MCF 10A (cell line): ENCODE results near the gene NEAT1. TPM values are rescaled to one million over a fixed set of nuclear protein-coding genes. Genes with fewer than 3 reads are reported as not detected.

Experiments
- BruUV-seq: library from RNA; stranded (reverse); fragments of 400-500 nt; replicated peaks from 2 replicates; lab custom pipeline; 2021; lab: Mats Ljungman, UMichigan
- CTCF ChIA-PET: fragments of 300-600 bp; sonication (Branson Sonifier 250); formaldehyde crosslinking; extraction: SDS; loops from one replicate; lab custom pipeline; 2021; ENCODE audit warnings: antibody characterized with exemption, inconsistent platforms; lab: Yijun Ruan, JAX
- POLR2A ChIA-PET: fragments of 300-600, 350-650 bp; sonication (Branson Sonifier 250); formaldehyde crosslinking; extraction: SDS; loops from one replicate; lab custom pipeline; 2020; ENCODE audit warnings: antibody characterized with exemption, inconsistent platforms; lab: Yijun Ruan, JAX
- DNase-seq: peaks from one replicate; pipeline ENCODE4 v3.0.0-alpha.2; 2018; ENCODE audit not compliant: unreplicated experiment
- H3K27ac Mint-ChIP-seq: one replicate; pipeline ENCODE4 v1.8.0; 2022; ENCODE audit warnings: mild to moderate bottlenecking, low read depth, mixed read lengths; ENCODE audit not compliant: unreplicated experiment
- H3K27me3 Mint-ChIP-seq: one replicate; pipeline ENCODE4 v1.8.0; 2022; ENCODE audit warnings: mixed read lengths; ENCODE audit not compliant: insufficient read depth, unreplicated experiment
- H3K36me3 Mint-ChIP-seq: one replicate; pipeline ENCODE4 v1.8.0; 2022; ENCODE audit warnings: mild to moderate bottlenecking, moderate library complexity, mixed read lengths; ENCODE audit not compliant: insufficient read depth, unreplicated experiment
- H3K4me1 Mint-ChIP-seq: one replicate; pipeline ENCODE4 v1.8.0; 2022; ENCODE audit warnings: mixed read lengths; ENCODE audit not compliant: insufficient read depth, unreplicated experiment
- H3K4me3 Mint-ChIP-seq: one replicate; pipeline ENCODE4 v1.8.0; 2022; ENCODE audit warnings: mild to moderate bottlenecking, moderate library complexity, mixed read lengths; ENCODE audit not compliant: unreplicated experiment
- H3K9me3 Mint-ChIP-seq: one replicate; pipeline ENCODE4 v1.8.0; 2022; ENCODE audit warnings: mixed read lengths; ENCODE audit not compliant: unreplicated experiment
- intact Hi-C: fragments of 100-400 bp; cut with micrococcal nuclease; formaldehyde crosslinking; loops from 2 replicates; pipeline ENCODE4 v1.14.1; 2022
- total RNA-seq: library from RNA; stranded (reverse); gene quantifications from 2 replicates; pipeline ENCODE4 v1.2.3, GENCODE V29; 2022
- TF ChIP-seq, protein P1 (sequence below): fragments of 200-600 bp; IDR thresholded peaks from one replicate; pipeline ENCODE4 v1.8.0; 2022; ENCODE audit warnings: antibody characterized with exemption, mild to moderate bottlenecking; ENCODE audit not compliant: unreplicated experiment

NEAT1 gene
- total RNA-seq, 1 experiment from 2014 or later, result 1,026 TPM

DNA sequence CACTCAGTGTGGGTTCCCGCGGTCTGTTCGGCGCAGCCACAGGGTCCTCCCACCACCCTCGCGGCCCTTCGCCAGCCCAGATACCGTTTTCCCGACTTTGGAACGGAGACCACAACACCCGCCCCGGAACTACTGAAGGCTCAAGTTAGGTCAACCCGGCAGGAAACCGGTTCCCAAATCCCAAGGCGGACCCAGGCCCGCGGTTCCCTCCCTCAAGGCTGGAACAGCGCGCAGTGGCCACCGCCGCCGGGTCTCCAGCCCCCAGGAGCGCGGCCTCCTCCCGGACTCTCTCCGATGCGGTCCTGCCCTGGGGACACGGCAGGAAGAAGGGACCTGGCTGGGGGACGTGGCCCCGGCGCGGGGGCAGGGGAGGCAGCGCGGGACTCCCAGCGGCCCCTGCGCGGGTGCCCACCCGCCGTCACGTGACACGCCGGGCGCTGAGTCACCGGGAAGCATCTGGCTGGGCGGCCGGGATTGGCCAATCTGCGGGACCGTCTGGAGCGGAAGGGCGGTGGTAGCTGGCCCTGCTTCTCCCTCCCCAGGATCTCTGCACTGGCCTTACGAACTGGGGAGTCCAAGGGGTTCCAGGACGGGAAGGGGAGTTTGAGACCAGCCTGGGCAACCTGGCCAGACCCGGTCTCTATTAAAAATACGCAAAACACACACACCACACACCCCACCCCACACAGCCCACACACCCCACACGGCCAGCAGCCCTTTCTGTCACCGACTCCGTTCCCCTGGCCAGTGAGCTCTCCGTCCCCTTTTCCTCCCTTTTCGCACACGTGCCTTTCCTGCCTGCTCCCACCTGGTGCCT, 54.8 kb downstream of the NEAT1 start:
- Mint-ChIP-seq H3K4me1 (peaks cover 16% of the 10 kb centered on the region), H3K27ac (peak overlapping the region; percentile 95), H3K9me3 (no peaks in the 10 kb centered on the region), H3K36me3 (peaks cover 3% of the 10 kb centered on the region), H3K27me3 (no peaks in the 10 kb centered on the region), H3K4me3 (peak overlapping the region; percentile 95)
- ChIA-PET POLR2A (interaction anchor here (0.6 to 20.2 kb wide), 20 partner anchors 12 to 1140 kb away, joined by 3 to 2284 read pairs (median 4); partner anchors contain the start of genes FOSL1, MALAT1, NEAT1 and SCYL1), CTCF (interaction anchor here (0.6 to 3.4 kb wide), 8 partner anchors 10 to 58 kb away, joined by 5 to 26 read pairs (median 8); no protein-coding TSS in a partner anchor)
- peak; percentile 96 for DNase-seq
- intact Hi-C loops, result loop anchor here (2.0 kb wide), 1 partner anchor 19 kb away; no protein-coding TSS in a partner anchor
- no TSS peak for BruUV-seq
- TF ChIP-seq, protein P1, sequence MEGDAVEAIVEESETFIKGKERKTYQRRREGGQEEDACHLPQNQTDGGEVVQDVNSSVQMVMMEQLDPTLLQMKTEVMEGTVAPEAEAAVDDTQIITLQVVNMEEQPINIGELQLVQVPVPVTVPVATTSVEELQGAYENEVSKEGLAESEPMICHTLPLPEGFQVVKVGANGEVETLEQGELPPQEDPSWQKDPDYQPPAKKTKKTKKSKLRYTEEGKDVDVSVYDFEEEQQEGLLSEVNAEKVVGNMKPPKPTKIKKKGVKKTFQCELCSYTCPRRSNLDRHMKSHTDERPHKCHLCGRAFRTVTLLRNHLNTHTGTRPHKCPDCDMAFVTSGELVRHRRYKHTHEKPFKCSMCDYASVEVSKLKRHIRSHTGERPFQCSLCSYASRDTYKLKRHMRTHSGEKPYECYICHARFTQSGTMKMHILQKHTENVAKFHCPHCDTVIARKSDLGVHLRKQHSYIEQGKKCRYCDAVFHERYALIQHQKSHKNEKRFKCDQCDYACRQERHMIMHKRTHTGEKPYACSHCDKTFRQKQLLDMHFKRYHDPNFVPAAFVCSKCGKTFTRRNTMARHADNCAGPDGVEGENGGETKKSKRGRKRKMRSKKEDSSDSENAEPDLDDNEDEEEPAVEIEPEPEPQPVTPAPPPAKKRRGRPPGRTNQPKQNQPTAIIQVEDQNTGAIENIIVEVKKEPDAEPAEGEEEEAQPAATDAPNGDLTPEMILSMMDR, result no peak

DNA sequence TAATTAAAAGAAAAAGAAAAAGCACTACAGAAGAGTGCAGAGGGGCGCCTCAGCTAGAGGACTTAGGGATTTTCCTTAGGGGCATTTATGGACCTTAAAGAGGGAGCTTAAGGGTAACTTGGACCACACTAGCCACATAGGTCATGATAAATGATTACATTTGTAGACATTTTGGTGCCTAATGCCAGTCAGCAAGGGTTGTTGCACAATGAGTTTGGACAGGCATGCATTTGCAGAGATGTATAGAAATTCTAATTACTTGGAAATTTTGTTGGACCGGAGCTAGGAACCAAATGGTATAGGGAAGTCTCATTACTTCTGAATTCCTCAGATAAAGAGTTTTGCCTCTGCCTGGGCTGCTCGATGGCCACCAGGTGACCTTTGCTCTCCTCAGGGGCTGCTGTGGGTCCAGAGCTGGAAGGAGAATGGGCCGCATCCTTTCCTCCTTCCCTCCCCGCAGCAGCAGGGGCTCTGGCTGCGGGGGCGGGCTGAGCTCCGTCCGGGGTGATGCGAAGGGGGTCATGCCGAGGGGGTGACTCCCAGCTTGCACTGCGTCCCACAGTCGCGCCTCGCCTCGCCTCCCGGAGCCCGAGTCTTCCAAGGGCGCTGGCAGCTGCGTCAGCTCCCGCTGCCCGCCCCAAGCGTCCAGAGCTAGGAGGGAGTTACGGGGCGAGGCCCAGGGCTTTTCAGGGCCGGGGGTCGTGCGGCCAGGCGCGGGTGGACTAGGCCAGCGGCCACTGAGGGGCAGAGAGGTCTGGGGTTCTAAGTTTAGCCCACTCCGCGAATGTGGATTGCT, 56.0 kb downstream of the NEAT1 start:
- no peaks in the 10 kb centered on the region for H3K36me3 Mint-ChIP-seq
- H3K27me3 Mint-ChIP-seq, result no peaks in the 10 kb centered on the region
- ChIA-PET POLR2A (interaction anchor here (0.7 to 20.2 kb wide), 10 partner anchors 18 to 199 kb away, joined by 3 to 2284 read pairs (median 22); partner anchors contain the start of genes MALAT1 and NEAT1), CTCF (interaction anchor here (0.5 to 3.4 kb wide), 14 partner anchors 10 to 406 kb away, joined by 3 to 26 read pairs (median 4); partner anchors contain the start of gene MALAT1)
- no peaks in the 10 kb centered on the region for H3K9me3 Mint-ChIP-seq
- TF ChIP-seq, protein P1, result no peak
- no TSS peak for BruUV-seq
- DNase-seq, result no peak
- peak overlapping the region; percentile 95 for H3K27ac Mint-ChIP-seq
- H3K4me3 Mint-ChIP-seq, result no peak overlapping the region
- intact Hi-C loops, result no loop called here
- peaks cover 16% of the 10 kb centered on the region for H3K4me1 Mint-ChIP-seq

DNA sequence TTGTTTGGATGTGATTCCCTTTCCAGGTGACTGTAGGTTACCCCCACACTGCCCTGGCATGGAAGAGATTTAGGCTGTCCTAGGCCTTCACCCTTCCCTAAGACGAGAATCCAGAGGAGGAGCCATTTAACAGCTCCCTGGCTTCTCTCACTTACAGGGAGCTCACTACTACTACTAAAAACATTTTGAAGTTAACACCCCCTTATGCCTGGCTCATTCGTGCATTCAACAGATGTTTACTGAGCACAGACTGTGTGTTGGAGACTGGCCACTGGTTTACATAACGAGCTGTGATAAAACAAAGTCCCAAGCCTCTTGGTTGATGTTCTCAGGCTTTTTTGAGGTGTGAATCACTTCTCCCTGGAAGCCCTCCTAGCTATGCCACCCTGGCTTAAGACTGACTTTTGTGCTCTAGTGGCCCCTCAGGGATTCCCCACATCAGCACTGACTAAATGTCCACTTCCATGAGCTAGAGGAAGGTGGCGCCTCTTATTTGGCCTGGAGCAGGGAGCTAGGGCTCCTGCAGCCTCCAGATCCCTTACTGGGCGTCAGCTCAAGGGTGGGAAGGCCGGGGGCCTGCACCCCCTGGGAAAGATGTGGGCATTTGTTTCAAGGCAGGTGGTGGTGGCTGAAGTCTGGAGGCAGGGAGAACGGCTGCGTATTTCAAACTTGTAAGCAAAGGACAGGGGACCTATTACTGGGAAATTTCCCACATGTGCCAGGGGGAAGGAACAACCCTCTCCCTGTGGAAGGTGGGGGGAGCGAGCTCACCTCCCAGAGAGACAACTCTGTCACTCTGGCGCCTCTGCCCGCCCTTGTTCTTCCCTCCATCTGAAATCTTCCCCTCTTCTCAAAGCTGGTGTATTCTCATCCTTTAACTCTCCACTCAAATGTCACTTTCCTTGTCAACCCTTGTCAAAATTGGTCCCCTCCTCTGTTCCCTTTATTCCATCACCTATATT, 56.9 kb downstream of the NEAT1 start:
- DNase-seq, result peak; percentile 69
- intact Hi-C loops, result no loop called here
- H3K27me3 Mint-ChIP-seq, result no peaks in the 10 kb centered on the region
- no peak overlapping the region for H3K4me3 Mint-ChIP-seq
- ChIA-PET CTCF (interaction anchor here (0.7 to 3.4 kb wide), 7 partner anchors 9 to 63 kb away, joined by 4 to 26 read pairs (median 6); partner anchors contain the start of gene MALAT1), POLR2A (interaction anchor here (0.7 to 20.2 kb wide), 9 partner anchors 8 to 200 kb away, joined by 3 to 2284 read pairs (median 17); partner anchors contain the start of genes MALAT1, NEAT1 and SCYL1)
- H3K4me1 Mint-ChIP-seq, result peaks cover 16% of the 10 kb centered on the region
- TF ChIP-seq, protein P1, result peak; percentile 29
- no peaks in the 10 kb centered on the region for H3K36me3 Mint-ChIP-seq
- no peaks in the 10 kb centered on the region for H3K9me3 Mint-ChIP-seq
- H3K27ac Mint-ChIP-seq, result peak overlapping the region; percentile 63
- BruUV-seq, result no TSS peak
